Activated naive CD8-positive, alpha-beta T cell treated with anti-CD3 and anti-CD28 coated beads for 36 hours (primary cell): ENCODE measurements around the gene ITGAV. TPM values are rescaled to one million over a fixed set of nuclear protein-coding genes. Genes with fewer than 3 reads are reported as not detected.
A peak's percentile ranks its signal among the peaks of the same experiment; 100 is the strongest.
"Not testable (repeated sequence)": the region's sequence is repeated elsewhere in the genome, so short reads cannot be mapped to it uniquely, and the experiment has no call there.

Experiments used
- DNase-seq: peaks from one replicate; pipeline ENCODE4 v3.0.0; 2021
- H3K27ac Mint-ChIP-seq: one replicate; pipeline ENCODE4 v1.8.0; 2022; ENCODE audit warnings: mild to moderate bottlenecking, moderate library complexity, mixed read lengths
- H3K27me3 Mint-ChIP-seq: one replicate; pipeline ENCODE4 v1.8.0; 2022; ENCODE audit warnings: mild to moderate bottlenecking, mixed read lengths
- H3K36me3 Mint-ChIP-seq: one replicate; pipeline ENCODE4 v1.8.0; 2021; ENCODE audit warnings: mild to moderate bottlenecking, mixed read lengths
- H3K4me1 Mint-ChIP-seq: one replicate; pipeline ENCODE4 v1.8.0; 2021; ENCODE audit warnings: mixed read lengths
- H3K4me3 Mint-ChIP-seq: one replicate; pipeline ENCODE4 v1.8.0; 2022; ENCODE audit warnings: mild to moderate bottlenecking, moderate library complexity, mixed read lengths
- H3K9me3 Mint-ChIP-seq: one replicate; pipeline ENCODE4 v1.8.0; 2022; ENCODE audit warnings: mixed read lengths
- total RNA-seq, 2 experiments: library from RNA; stranded (reverse); gene quantifications; one replicate each; pipeline ENCODE4 v1.2.3, GENCODE V29; 2021

Gene ITGAV
- total RNA-seq, 2 experiments from 2014 or later: 3.6 to 3.9 TPM

DNA sequence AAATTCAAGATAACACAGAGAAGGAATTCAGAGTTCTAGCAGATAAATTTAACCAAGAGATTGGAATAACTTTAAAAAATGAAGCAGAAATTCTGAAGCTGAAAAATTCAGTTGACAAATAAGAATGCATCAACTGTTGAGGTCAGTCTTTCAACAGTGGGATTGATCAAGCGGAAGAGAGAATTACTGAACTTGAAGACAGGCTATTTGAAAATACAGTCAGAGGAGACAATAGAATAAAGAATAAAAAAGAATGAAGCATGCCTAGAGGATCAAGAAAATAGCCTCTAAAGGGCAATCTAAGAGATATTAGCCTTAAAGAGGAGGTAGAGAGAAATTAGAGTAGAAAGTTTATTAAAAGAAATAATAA, 27.7 kb upstream of the ITGAV start:
- peaks cover 4% of the 10 kb centered on the region for H3K27me3 Mint-ChIP-seq
- no peak overlapping the region for H3K27ac Mint-ChIP-seq
- H3K4me1 Mint-ChIP-seq: no peaks in the 10 kb centered on the region
- H3K4me3 Mint-ChIP-seq: no peak overlapping the region
- H3K9me3 Mint-ChIP-seq: no peaks in the 10 kb centered on the region
- no peaks in the 10 kb centered on the region for H3K36me3 Mint-ChIP-seq
- no peak for DNase-seq

GRCh38 chr2:186568600-186568999, 21.3 kb upstream of the ITGAV start:
- not testable (repeated sequence) for DNase-seq, H3K4me3 Mint-ChIP-seq, H3K36me3 Mint-ChIP-seq, H3K27ac Mint-ChIP-seq, H3K4me1 Mint-ChIP-seq, H3K9me3 Mint-ChIP-seq
- H3K27me3 Mint-ChIP-seq: peaks cover 13% of the 10 kb centered on the region

GRCh38 chr2:186569127-186569526, 20.7 kb upstream of the ITGAV start:
- H3K4me1 Mint-ChIP-seq, H3K9me3 Mint-ChIP-seq, DNase-seq, H3K36me3 Mint-ChIP-seq, H3K27ac Mint-ChIP-seq, H3K4me3 Mint-ChIP-seq, H3K27me3 Mint-ChIP-seq: not testable (repeated sequence)

GRCh38 chr2:186569897-186570296, 20.0 kb upstream of the ITGAV start:
- Mint-ChIP-seq H3K4me3 (no peak overlapping the region), H3K36me3 (no peaks in the 10 kb centered on the region), H3K27ac (no peak overlapping the region), H3K4me1 (no peaks in the 10 kb centered on the region), H3K9me3 (no peaks in the 10 kb centered on the region), H3K27me3 (peaks cover 10% of the 10 kb centered on the region)
- DNase-seq: no peak

- Mint-ChIP-seq H3K27ac (no peak overlapping the region), H3K4me1 (peaks cover 3% of the 10 kb centered on the region), H3K36me3 (no peaks in the 10 kb centered on the region), H3K9me3 (no peaks in the 10 kb centered on the region), H3K4me3 (no peak overlapping the region), H3K27me3 (peaks cover 10% of the 10 kb centered on the region)
- no peak for DNase-seq
These were observed 19.3 kb upstream of the ITGAV start for GRCh38 chr2:186570604-186571003.

- H3K36me3 Mint-ChIP-seq: no peaks in the 10 kb centered on the region
- H3K9me3 Mint-ChIP-seq: no peaks in the 10 kb centered on the region
- no peak overlapping the region for H3K27ac Mint-ChIP-seq
- H3K4me1 Mint-ChIP-seq: peaks cover 3% of the 10 kb centered on the region
- peaks cover 10% of the 10 kb centered on the region for H3K27me3 Mint-ChIP-seq
- no peak for DNase-seq
- no peak overlapping the region for H3K4me3 Mint-ChIP-seq
These were observed 17.2 kb upstream of the ITGAV start for GRCh38 chr2:186572705-186573104.

DNA sequence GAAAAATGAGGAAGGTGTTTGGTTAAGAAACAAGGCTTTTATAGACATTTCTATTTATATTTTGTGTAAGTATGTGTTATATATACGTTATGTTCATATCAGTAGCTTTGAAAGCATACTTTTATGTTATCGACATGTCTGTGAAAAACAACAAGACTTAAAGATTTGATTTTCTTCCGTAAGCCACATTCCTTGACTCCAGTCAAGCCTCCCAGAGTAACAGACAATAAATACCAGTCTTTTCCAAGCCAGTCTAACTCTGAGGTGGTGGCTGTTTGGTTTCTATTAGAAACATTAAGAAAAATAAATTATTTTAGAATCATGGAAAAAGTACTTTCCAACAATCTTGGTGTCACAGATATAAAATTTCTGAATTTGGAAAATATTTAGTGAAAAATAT, 16.3 kb upstream of the ITGAV start:
- no peak for DNase-seq
- peaks cover 3% of the 10 kb centered on the region for H3K4me1 Mint-ChIP-seq
- no peak overlapping the region for H3K4me3 Mint-ChIP-seq
- no peaks in the 10 kb centered on the region for H3K9me3 Mint-ChIP-seq
- no peaks in the 10 kb centered on the region for H3K36me3 Mint-ChIP-seq
- no peak overlapping the region for H3K27ac Mint-ChIP-seq
- H3K27me3 Mint-ChIP-seq: peaks cover 6% of the 10 kb centered on the region

- Mint-ChIP-seq H3K27ac (no peak overlapping the region), H3K27me3 (peaks cover 6% of the 10 kb centered on the region), H3K4me1 (peaks cover 3% of the 10 kb centered on the region), H3K9me3 (no peaks in the 10 kb centered on the region), H3K4me3 (no peak overlapping the region), H3K36me3 (no peaks in the 10 kb centered on the region)
- no peak for DNase-seq
These were observed 14.6 kb upstream of the ITGAV start for GRCh38 chr2:186575302-186575701.

- DNase-seq: no peak
- Mint-ChIP-seq H3K27ac (no peak overlapping the region), H3K9me3 (no peaks in the 10 kb centered on the region), H3K4me3 (no peak overlapping the region), H3K36me3 (no peaks in the 10 kb centered on the region), H3K27me3 (peaks cover 6% of the 10 kb centered on the region), H3K4me1 (peaks cover 3% of the 10 kb centered on the region)
These were observed 14.0 kb upstream of the ITGAV start for GRCh38 chr2:186575856-186576255.

GRCh38 chr2:186576614-186577013, 13.2 kb upstream of the ITGAV start:
- DNase-seq: no peak
- Mint-ChIP-seq H3K4me3 (no peak overlapping the region), H3K27me3 (peaks cover 6% of the 10 kb centered on the region), H3K27ac (no peak overlapping the region), H3K36me3 (no peaks in the 10 kb centered on the region), H3K4me1 (peaks cover 3% of the 10 kb centered on the region), H3K9me3 (no peaks in the 10 kb centered on the region)

DNA sequence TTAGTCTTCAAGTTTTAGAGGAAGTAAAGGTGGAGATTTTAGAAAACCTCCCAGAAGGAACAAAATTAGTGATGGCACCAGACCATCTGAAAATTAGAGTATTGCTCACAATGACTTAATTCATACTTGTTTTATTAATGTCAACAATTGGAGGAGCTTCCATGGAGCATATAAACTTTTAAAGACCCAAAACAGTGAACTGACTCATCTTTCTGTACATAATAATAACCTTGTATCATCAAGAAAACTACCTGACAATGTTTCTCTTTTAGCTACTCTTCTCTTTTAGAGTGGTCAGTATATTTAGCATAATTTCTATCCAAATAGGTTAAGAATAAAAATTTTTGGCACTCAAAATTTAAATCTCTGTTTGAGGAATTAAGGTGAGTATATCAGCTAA, 7.2 kb upstream of the ITGAV start:
- H3K9me3 Mint-ChIP-seq: no peaks in the 10 kb centered on the region
- H3K27me3 Mint-ChIP-seq: no peaks in the 10 kb centered on the region
- no peaks in the 10 kb centered on the region for H3K36me3 Mint-ChIP-seq
- H3K4me1 Mint-ChIP-seq: no peaks in the 10 kb centered on the region
- DNase-seq: no peak
- no peak overlapping the region for H3K4me3 Mint-ChIP-seq
- H3K27ac Mint-ChIP-seq: no peak overlapping the region

GRCh38 chr2:186584053-186584452, 5.8 kb upstream of the ITGAV start:
- Mint-ChIP-seq H3K4me3 (no peak overlapping the region), H3K27me3 (no peaks in the 10 kb centered on the region), H3K4me1 (peaks cover 2% of the 10 kb centered on the region), H3K9me3 (no peaks in the 10 kb centered on the region), H3K27ac (no peak overlapping the region), H3K36me3 (no peaks in the 10 kb centered on the region)
- DNase-seq: no peak

DNA sequence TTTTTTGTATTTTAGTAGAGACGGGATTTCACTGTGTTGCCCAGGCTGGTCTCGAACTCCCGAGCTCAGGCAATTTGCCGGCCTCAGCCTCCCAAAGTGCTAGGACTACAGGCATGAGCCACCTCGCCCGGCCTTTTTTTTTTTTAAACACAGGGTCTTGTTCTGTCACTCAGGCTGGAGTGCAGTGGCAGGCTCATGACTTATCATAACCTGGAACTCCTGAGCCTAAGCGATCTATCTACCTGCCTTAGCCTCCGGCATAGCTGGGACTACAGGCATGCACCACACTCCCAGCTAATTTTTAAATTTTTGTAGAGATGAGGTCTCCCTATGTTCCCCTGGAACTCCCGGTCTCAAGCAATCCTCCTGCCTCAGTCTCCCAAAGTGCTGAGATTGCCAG, 1.4 kb upstream of the ITGAV start:
- Mint-ChIP-seq H3K4me3 (no peak overlapping the region), H3K36me3 (no peaks in the 10 kb centered on the region), H3K27me3 (no peaks in the 10 kb centered on the region), H3K9me3 (no peaks in the 10 kb centered on the region), H3K4me1 (peaks cover 19% of the 10 kb centered on the region), H3K27ac (no peak overlapping the region)
- no peak for DNase-seq

DNA sequence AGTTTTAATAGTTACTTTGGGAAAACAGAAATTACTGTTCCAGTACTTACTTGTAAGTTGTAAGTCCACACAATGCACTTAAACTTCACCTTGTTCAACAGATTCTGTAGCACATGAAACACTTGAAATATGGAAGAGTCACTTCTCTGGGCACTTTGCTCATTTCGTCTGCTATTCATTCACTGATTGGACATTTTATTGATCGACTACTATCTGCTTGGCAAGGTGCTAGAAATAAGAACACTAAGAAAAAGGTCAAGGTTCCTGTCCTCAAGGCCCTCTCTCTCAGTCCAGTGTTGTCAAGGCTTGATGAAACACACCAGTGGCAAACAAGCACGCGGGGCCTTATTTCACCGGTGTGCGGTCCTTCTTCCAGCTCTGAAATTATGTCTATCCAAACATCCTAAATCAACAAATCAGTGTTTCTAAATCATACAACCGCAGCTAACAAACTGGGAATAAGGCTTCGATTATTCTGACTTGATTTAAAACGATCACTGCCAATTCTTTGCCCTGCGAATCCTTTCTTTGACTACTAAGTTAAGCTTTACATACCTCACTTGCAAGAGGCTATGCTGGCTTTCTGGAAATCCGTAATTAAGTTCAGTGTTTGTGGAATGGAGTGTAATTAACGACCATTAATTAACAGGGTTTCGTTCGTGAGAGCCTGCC, 780 bp upstream of the ITGAV start:
- peaks cover 20% of the 10 kb centered on the region for H3K4me1 Mint-ChIP-seq
- no peak for DNase-seq
- H3K36me3 Mint-ChIP-seq: no peaks in the 10 kb centered on the region
- peak overlapping the region; percentile 86 for H3K4me3 Mint-ChIP-seq
- no peaks in the 10 kb centered on the region for H3K9me3 Mint-ChIP-seq
- H3K27me3 Mint-ChIP-seq: no peaks in the 10 kb centered on the region
- H3K27ac Mint-ChIP-seq: peak overlapping the region; percentile 79

GRCh38 chr2:186590350-186590758, 498 bp downstream of the ITGAV start:
- H3K36me3 Mint-ChIP-seq: no peaks in the 10 kb centered on the region
- H3K4me3 Mint-ChIP-seq: peak overlapping the region; percentile 86
- H3K27me3 Mint-ChIP-seq: no peaks in the 10 kb centered on the region
- no peaks in the 10 kb centered on the region for H3K9me3 Mint-ChIP-seq
- H3K4me1 Mint-ChIP-seq: peaks cover 23% of the 10 kb centered on the region
- no peak for DNase-seq
- H3K27ac Mint-ChIP-seq: peak overlapping the region; percentile 65

DNA sequence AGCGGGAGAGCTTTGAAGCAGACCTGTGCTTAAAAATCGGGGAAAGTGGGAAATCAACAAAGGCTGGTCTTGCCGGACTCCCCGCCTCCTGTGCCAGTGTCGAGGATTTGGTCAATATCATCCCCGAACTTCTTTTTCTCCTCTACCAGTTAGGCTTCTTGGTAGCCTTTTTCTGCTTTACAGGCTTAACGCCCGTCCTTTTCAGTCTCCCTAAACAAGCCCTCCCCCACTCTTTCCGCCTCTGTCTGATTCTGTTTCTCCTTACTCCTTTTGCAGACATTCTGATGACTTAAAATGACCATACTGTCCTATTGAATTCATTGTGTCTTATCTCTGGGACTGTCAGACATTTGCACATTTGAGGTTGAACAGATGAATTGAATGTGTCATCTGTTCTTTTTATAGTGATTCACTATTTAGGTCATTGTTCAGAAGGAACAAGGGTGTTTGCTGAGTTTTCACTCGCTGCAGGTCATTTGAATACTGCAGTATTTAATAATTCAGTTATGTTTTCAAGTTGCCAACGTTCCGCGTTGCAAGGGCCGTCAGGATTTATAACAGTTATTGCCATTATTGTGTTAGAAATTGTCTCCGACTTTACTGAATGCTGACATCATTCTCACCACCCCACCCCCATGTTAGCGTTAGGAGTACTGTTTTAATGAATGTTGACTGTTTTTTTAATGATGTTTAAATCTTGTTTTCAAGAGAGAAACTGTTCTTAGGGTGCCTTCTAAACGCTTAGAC, 1.1 kb downstream of the ITGAV start:
- Mint-ChIP-seq H3K9me3 (no peaks in the 10 kb centered on the region), H3K4me1 (peaks cover 23% of the 10 kb centered on the region), H3K4me3 (peak overlapping the region; percentile 86), H3K27me3 (no peaks in the 10 kb centered on the region), H3K27ac (peak overlapping the region; percentile 65), H3K36me3 (no peaks in the 10 kb centered on the region)
- no peak for DNase-seq
